K562 (cell line): ENCODE results near the gene DEGS1. TPM values are rescaled to one million over a fixed set of nuclear protein-coding genes. Genes with fewer than 3 reads are reported as not detected.

Experiments used
- ATAC-seq: fragments of 200-7000 bp; cut with Tn5 transposase; 3 replicates; pipeline ENCODE4 v1.9.1; 2020; ENCODE audit warnings: moderate library complexity
- BruUV-seq: library from RNA; stranded (reverse); fragments of 400-500 nt; replicated peaks from 2 replicates; lab custom pipeline; 2021; lab: Mats Ljungman, UMichigan
- CTCF ChIA-PET: fragments of 300-600 bp; formaldehyde crosslinking; extraction: SDS; loops from one replicate; lab custom pipeline; 2021; ENCODE audit warnings: low intra/inter-chr PET ratio; lab: Yijun Ruan, JAX
- POLR2A ChIA-PET: fragments of 300-600, 350-650 bp; sonication (Branson Sonifier 250); formaldehyde crosslinking; extraction: SDS; loops from one replicate; lab custom pipeline; 2021; ENCODE audit warnings: antibody characterized with exemption, inconsistent platforms; lab: Yijun Ruan, JAX
- DNase-seq, 4 experiments: peaks; one replicate each; pipeline versions ENCODE4 v3.0.0 to v3.0.0-alpha.2; 2011 to 2018; ENCODE audit warnings: low spot score in 3 of 4, mixed read lengths in 3 of 4; ENCODE audit errors: extremely low read depth in 1 of 4
- FAIRE-seq: peaks from 2 replicates; lab custom pipeline; 2011; peaks lifted over from hg19 to GRCh38; lab: Jason Lieb, UNC
- H2AFZ ChIP-seq: 2 replicates; pipeline ENCODE4 v1.6.0; 2011; ENCODE audit warnings: low read depth, low read length, control low read depth, inconsistent platforms
- H3K27ac ChIP-seq: fragments of 200-600 bp; 3 replicates; pipeline ENCODE4 v1.8.0; 2011; ENCODE audit warnings: low read depth, mild to moderate bottlenecking, control low read depth, inconsistent platforms, low read length, moderate library complexity, mixed read lengths; ENCODE audit errors: extremely low read depth
- H3K27me3 ChIP-seq, 2 experiments: fragments of 300-600 bp in 1 of 2; 2 replicates in 1 of 2; 3 replicates in 1 of 2; pipeline versions ENCODE4 v1.6.0 to v1.8.0; 2011; ENCODE audit warnings: inconsistent platforms in 2 of 2, low read length in 2 of 2, mild to moderate bottlenecking in 1 of 2, mixed read lengths in 1 of 2, moderate library complexity in 1 of 2; ENCODE audit not compliant: control insufficient read depth in 2 of 2, insufficient read depth in 2 of 2
- H3K36me3 ChIP-seq: fragments of 300-600 bp; 3 replicates; pipeline ENCODE4 v1.8.0; 2011; ENCODE audit warnings: mild to moderate bottlenecking, low read length, inconsistent platforms; ENCODE audit not compliant: control insufficient read depth, insufficient read depth
- H3K4me1 ChIP-seq, 2 experiments: fragments of 200-600 bp in 1 of 2; replicated peaks in 1 of 2; 2 replicates in 1 of 2; 3 replicates in 1 of 2; pipeline versions ENCODE4 v1.5.1 to v1.8.0; 2011; ENCODE audit warnings: inconsistent platforms in 2 of 2, low read length in 2 of 2, mild to moderate bottlenecking in 1 of 2, mixed read lengths in 1 of 2, moderate library complexity in 1 of 2; ENCODE audit not compliant: control insufficient read depth in 2 of 2, insufficient read depth in 2 of 2
- H3K4me2 ChIP-seq: 2 replicates; pipeline ENCODE4 v1.6.1; 2011; ENCODE audit warnings: low read length, control low read depth, inconsistent platforms, mixed read lengths; ENCODE audit not compliant: insufficient read depth
- H3K4me3 ChIP-seq: fragments of 200-600 bp; sonication (generic), shearing (Covaris generic); 2 replicates; pipeline ENCODE4 v1.5.1; 2016; ENCODE audit warnings: control low read depth, inconsistent platforms
- H3K79me2 ChIP-seq: fragments of 200-600 bp; 3 replicates; pipeline ENCODE4 v1.8.0; 2011; ENCODE audit warnings: low read length, inconsistent platforms; ENCODE audit not compliant: control insufficient read depth, insufficient read depth
- H3K9ac ChIP-seq, 2 experiments: 2 replicates each; pipeline versions ENCODE4 v1.6.0 to v1.6.1; 2011; ENCODE audit warnings: low read depth in 2 of 2, low read length in 2 of 2, control low read depth in 1 of 2, inconsistent platforms in 1 of 2, mild to moderate bottlenecking in 1 of 2, mixed read lengths in 1 of 2; ENCODE audit not compliant: insufficient read depth in 1 of 2
- H3K9me1 ChIP-seq: one replicate; pipeline ENCODE4 v1.6.0; 2011; ENCODE audit warnings: inconsistent platforms, mild to moderate bottlenecking, low read length, moderate library complexity; ENCODE audit not compliant: control insufficient read depth, insufficient read depth
- H3K9me3 ChIP-seq: replicated peaks from 2 replicates; pipeline ENCODE4 v1.5.1; 2011; ENCODE audit warnings: low read depth, low read length, inconsistent platforms; ENCODE audit not compliant: control insufficient read depth, insufficient read depth
- H4K20me1 ChIP-seq: replicated peaks from 2 replicates; pipeline ENCODE4 v1.6.1; 2011; ENCODE audit warnings: low read length, inconsistent platforms, mixed read lengths; ENCODE audit not compliant: control insufficient read depth, insufficient read depth
- ARHGAP35 ChIP-seq: fragments of 450-650 bp; IDR thresholded peaks from 2 replicates; pipeline ENCODE4 v1.6.1; 2018; ENCODE audit not compliant: partially characterized antibody
- ASH1L ChIP-seq: fragments of 450-650 bp; IDR thresholded peaks from 2 replicates; pipeline ENCODE4 v1.6.1; 2018; ENCODE audit warnings: borderline replicate concordance, mild to moderate bottlenecking, low read depth; ENCODE audit not compliant: partially characterized antibody
- CBFA2T3 ChIP-seq: fragments of 450-650 bp; IDR thresholded peaks from 2 replicates; pipeline ENCODE4 v1.6.1; 2017
- DNMT1 ChIP-seq: fragments of 450-650 bp; IDR thresholded peaks from 2 replicates; pipeline ENCODE4 v1.6.1; 2016; ENCODE audit warnings: antibody characterized with exemption, mild to moderate bottlenecking
- EZH2 ChIP-seq: IDR thresholded peaks from 2 replicates; pipeline ENCODE4 v1.6.1; 2012; ENCODE audit warnings: low read depth, mild to moderate bottlenecking, inconsistent platforms, low read length, borderline replicate concordance
- MEF2D ChIP-seq: conservative IDR thresholded peaks from 2 replicates; pipeline ENCODE4 v1.6.1; 2016; ENCODE audit warnings: low read depth, missing genetic modification characterization, missing compliant biosample characterization
- NFIC ChIP-seq: fragments of 450-650 bp; IDR thresholded peaks from 2 replicates; pipeline ENCODE4 v1.6.1; 2017; ENCODE audit warnings: mild to moderate bottlenecking, inconsistent platforms
- NRF1 ChIP-seq, 2 experiments: fragments of 450-650 bp; IDR thresholded peaks in 1 of 2; conservative IDR thresholded peaks in 1 of 2; 2 replicates each; pipeline ENCODE4 v1.6.1; 2014; ENCODE audit warnings: mild to moderate bottlenecking in 2 of 2
- PKNOX1 ChIP-seq: fragments of 450-650 bp; IDR thresholded peaks from 2 replicates; pipeline ENCODE4 v1.6.1; 2016
- RBM25 ChIP-seq: fragments of 200-400 bp; formaldehyde crosslinking; IDR thresholded peaks from 2 replicates; pipeline ENCODE4 v1.6.1; 2018; ENCODE audit warnings: low read length, low read depth, moderate library complexity; ENCODE audit not compliant: severe bottlenecking
- WGBS: fragments of 100-300 bp; shearing (Covaris generic); methylation state at CpG from one replicate; pipeline ENCODE4 v1.1.6; 2016; ENCODE audit warnings: low coverage, mixed read lengths; ENCODE audit not compliant: insufficient coverage; ENCODE audit errors: missing lambda C conversion rate; 5-methylcytosine and 5-hydroxymethylcytosine counted together
- in situ Hi-C: fragments of 300-500 bp; cut with MboI; formaldehyde crosslinking; loops from 4 replicates; pipeline ENCODE4 v1.15.0; 2018; ENCODE audit warnings: inconsistent platforms, mixed read lengths
- intact Hi-C: fragments of 100-400 bp; cut with micrococcal nuclease; formaldehyde crosslinking; loops from 2 replicates; pipeline ENCODE4 v1.14.2; 2022
- polyA plus RNA-seq, 8 experiments: library from polyadenylated mRNA; depleted of rRNA in 4 of 8; stranded (reverse) in 5 of 8; unstranded in 3 of 8; fragments of >200 nt; fragmentation: Nextera tagmentation in 2 of 8; fragmentation: Illumina TruSeq in 1 of 8; extraction: Ambion mirVana in 2 of 8; extraction: Trizol in 1 of 8; gene quantifications; 2 replicates each; pipeline versions ENCODE4 v1.2.1 to v1.2.3, GENCODE V29; 2011 to 2014; ENCODE audit warnings: inconsistent platforms in 1 of 8, missing spikeins in 1 of 8
- total RNA-seq, 7 experiments: library from RNA; depleted of rRNA in 6 of 7; stranded (reverse); fragments of >200 nt in 6 of 7; fragmentation: Illumina TruSeq in 2 of 7; extraction: Trizol in 2 of 7; gene quantifications; 2 replicates each; pipeline versions ENCODE4 v1.2.1 to v1.2.3, GENCODE V29; 2011 to 2021; ENCODE audit warnings: low replicate concordance in 1 of 7
- TF ChIP-seq, protein P1 (sequence below): IDR thresholded peaks from 2 replicates; pipeline ENCODE4 v1.6.1; 2016; ENCODE audit warnings: missing genetic modification characterization, missing compliant biosample characterization
- TF ChIP-seq, protein P2 (sequence below): sonication (generic); formaldehyde crosslinking; IDR thresholded peaks from 2 replicates; pipeline ENCODE4 v1.8.0; 2022; ENCODE audit warnings: missing genetic modification reagents, mild to moderate bottlenecking, moderate library complexity, borderline replicate concordance
- TF ChIP-seq, protein P3 (sequence below), 2 experiments: fragments of 450-650 bp; IDR thresholded peaks; 2 replicates each; pipeline ENCODE4 v1.6.1; 2018; ENCODE audit warnings: mild to moderate bottlenecking in 2 of 2, low read depth in 1 of 2; ENCODE audit not compliant: partially characterized antibody in 2 of 2

Gene DEGS1
- total and polyA plus RNA-seq, 9 of the 15 experiments (the other 6 are each of a cell fraction or from before 2014, with no cell fraction given): 12.3 to 95.0 (median 38.8) TPM

GRCh38 chr1:224203243-224204016 lies 20.4 kb downstream of the DEGS1 start:
- H3K36me3 ChIP-seq: no peaks in the 10 kb centered on the region
- no peaks in the 10 kb centered on the region for H3K9me1 ChIP-seq
- BruUV-seq: no TSS peak
- intact Hi-C loops: no loop called here
- H4K20me1 ChIP-seq: no peaks in the 10 kb centered on the region
- H3K79me2 ChIP-seq: no peaks in the 10 kb centered on the region
- DNase-seq (no peak), FAIRE-seq (peak; percentile 6)
- no peak overlapping the region for H2AFZ ChIP-seq
- 47% methylated on average over 8 of the region's 8 CpGs for WGBS
- CTCF ChIA-PET: no interaction called here
- peaks cover 4 to 13% of the 10 kb centered on the region in 2 experiments; a peak in 4 of 5 replicates for H3K4me1 ChIP-seq
- no peaks in the 10 kb centered on the region for H3K9me3 ChIP-seq
- TF ChIP-seq PKNOX1: peak; percentile 67
- TF ChIP-seq, protein P1, sequence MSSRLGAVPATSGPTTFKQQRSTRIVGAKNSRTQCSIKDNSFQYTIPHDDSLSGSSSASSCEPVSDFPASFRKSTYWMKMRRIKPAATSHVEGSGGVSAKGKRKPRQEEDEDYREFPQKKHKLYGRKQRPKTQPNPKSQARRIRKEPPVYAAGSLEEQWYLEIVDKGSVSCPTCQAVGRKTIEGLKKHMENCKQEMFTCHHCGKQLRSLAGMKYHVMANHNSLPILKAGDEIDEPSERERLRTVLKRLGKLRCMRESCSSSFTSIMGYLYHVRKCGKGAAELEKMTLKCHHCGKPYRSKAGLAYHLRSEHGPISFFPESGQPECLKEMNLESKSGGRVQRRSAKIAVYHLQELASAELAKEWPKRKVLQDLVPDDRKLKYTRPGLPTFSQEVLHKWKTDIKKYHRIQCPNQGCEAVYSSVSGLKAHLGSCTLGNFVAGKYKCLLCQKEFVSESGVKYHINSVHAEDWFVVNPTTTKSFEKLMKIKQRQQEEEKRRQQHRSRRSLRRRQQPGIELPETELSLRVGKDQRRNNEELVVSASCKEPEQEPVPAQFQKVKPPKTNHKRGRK (tag): no peak
- TF ChIP-seq, protein P2, sequence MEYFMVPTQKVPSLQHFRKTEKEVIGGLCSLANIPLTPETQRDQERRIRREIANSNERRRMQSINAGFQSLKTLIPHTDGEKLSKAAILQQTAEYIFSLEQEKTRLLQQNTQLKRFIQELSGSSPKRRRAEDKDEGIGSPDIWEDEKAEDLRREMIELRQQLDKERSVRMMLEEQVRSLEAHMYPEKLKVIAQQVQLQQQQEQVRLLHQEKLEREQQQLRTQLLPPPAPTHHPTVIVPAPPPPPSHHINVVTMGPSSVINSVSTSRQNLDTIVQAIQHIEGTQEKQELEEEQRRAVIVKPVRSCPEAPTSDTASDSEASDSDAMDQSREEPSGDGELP (CRISPR knock-in tag): peak; percentile 19; the same call in 1 of the 2 replicates
- TF ChIP-seq NRF1 (conservative IDR thresholded peaks at IDR 0.05 in 1 of 2, IDR thresholded peaks at IDR 0.05 in 1 of 2): no peak
- TF ChIP-seq DNMT1: no peak
- no peak for TF ChIP-seq CBFA2T3
- TF ChIP-seq MEF2D (tag): no peak
- no peak for TF ChIP-seq EZH2
- no peak for TF ChIP-seq RBM25
- TF ChIP-seq, protein P3, sequence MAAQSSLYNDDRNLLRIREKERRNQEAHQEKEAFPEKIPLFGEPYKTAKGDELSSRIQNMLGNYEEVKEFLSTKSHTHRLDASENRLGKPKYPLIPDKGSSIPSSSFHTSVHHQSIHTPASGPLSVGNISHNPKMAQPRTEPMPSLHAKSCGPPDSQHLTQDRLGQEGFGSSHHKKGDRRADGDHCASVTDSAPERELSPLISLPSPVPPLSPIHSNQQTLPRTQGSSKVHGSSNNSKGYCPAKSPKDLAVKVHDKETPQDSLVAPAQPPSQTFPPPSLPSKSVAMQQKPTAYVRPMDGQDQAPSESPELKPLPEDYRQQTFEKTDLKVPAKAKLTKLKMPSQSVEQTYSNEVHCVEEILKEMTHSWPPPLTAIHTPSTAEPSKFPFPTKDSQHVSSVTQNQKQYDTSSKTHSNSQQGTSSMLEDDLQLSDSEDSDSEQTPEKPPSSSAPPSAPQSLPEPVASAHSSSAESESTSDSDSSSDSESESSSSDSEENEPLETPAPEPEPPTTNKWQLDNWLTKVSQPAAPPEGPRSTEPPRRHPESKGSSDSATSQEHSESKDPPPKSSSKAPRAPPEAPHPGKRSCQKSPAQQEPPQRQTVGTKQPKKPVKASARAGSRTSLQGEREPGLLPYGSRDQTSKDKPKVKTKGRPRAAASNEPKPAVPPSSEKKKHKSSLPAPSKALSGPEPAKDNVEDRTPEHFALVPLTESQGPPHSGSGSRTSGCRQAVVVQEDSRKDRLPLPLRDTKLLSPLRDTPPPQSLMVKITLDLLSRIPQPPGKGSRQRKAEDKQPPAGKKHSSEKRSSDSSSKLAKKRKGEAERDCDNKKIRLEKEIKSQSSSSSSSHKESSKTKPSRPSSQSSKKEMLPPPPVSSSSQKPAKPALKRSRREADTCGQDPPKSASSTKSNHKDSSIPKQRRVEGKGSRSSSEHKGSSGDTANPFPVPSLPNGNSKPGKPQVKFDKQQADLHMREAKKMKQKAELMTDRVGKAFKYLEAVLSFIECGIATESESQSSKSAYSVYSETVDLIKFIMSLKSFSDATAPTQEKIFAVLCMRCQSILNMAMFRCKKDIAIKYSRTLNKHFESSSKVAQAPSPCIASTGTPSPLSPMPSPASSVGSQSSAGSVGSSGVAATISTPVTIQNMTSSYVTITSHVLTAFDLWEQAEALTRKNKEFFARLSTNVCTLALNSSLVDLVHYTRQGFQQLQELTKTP (IDR thresholded peaks at IDR 0.05; ENCODE audit: low read depth in 1 of 2, partially characterized antibody in 2 of 2): peak in 1 of 2 experiments; percentile 64
- no peak for TF ChIP-seq ASH1L
- TF ChIP-seq ARHGAP35: no peak
- TF ChIP-seq NFIC: peak; percentile 45
- TF ChIP-seq, all 486 proteins: peak for 4
- H3K4me3 ChIP-seq: no peak overlapping the region
- POLR2A ChIA-PET: interaction anchor here (1.1 to 2.2 kb wide), 3 partner anchors 10 to 18 kb away, joined by 3 to 7 read pairs (median 6); no protein-coding TSS in a partner anchor
- peak overlapping the region in 1 of 2 experiments; percentile 42; a peak in 1 of 4 replicates for H3K9ac ChIP-seq
- in situ Hi-C loops: no loop called here
- no peak for ATAC-seq
- H3K27ac ChIP-seq: no peak overlapping the region
- no peak overlapping the region for H3K4me2 ChIP-seq
- H3K27me3 ChIP-seq: no peaks in the 10 kb centered on the region
